HepG2 (cell line): Measurements from ENCODE around the gene FAM181A. TPM values are rescaled to one million over a fixed set of nuclear protein-coding genes. Genes with fewer than 3 reads are reported as not detected.

ENCODE experiments used
- BORCS8-MEF2B ChIP-seq: sonication (generic); formaldehyde crosslinking; IDR thresholded peaks from 2 replicates; pipeline ENCODE4 v1.8.0; 2022; ENCODE audit warnings: mild to moderate bottlenecking, missing genetic modification reagents
- CEBPG ChIP-seq: IDR thresholded peaks from 2 replicates; pipeline ENCODE4 v1.6.1; 2016
- CSRNP1 ChIP-seq: sonication (generic); formaldehyde crosslinking; IDR thresholded peaks from 2 replicates; pipeline ENCODE4 v1.8.1; 2023; ENCODE audit warnings: mild to moderate bottlenecking, missing genetic modification reagents
- DPF2 ChIP-seq: sonication (generic); formaldehyde crosslinking; IDR thresholded peaks from 2 replicates; pipeline ENCODE4 v1.4.0; 2020; ENCODE audit warnings: mild to moderate bottlenecking, low read depth, missing genetic modification reagents, borderline replicate concordance
- EZH2 ChIP-seq: conservative IDR thresholded peaks from 2 replicates; pipeline ENCODE4 v1.6.1; 2012; ENCODE audit warnings: mild to moderate bottlenecking, low read depth, low read length, moderate library complexity
- GLI4 ChIP-seq: sonication (generic); formaldehyde crosslinking; IDR thresholded peaks from 2 replicates; pipeline ENCODE4 v1.5.1; 2020; ENCODE audit warnings: missing genetic modification reagents, mild to moderate bottlenecking, moderate library complexity, borderline replicate concordance
- GMEB2 ChIP-seq: IDR thresholded peaks from 2 replicates; pipeline ENCODE4 v1.6.1; 2016; ENCODE audit warnings: missing biosample characterization, missing genetic modification reagents, low read depth
- IRF1 ChIP-seq: sonication (generic); formaldehyde crosslinking; IDR thresholded peaks from 2 replicates; pipeline ENCODE4 v1.4.0; 2020; ENCODE audit warnings: low read depth, mild to moderate bottlenecking, missing genetic modification reagents
- MED1 ChIP-seq: sonication (generic); formaldehyde crosslinking; IDR thresholded peaks from 2 replicates; pipeline ENCODE4 v1.4.0; 2020; ENCODE audit warnings: missing genetic modification reagents
- MED13 ChIP-seq: sonication (generic); formaldehyde crosslinking; IDR thresholded peaks from 2 replicates; pipeline ENCODE4 v1.5.0; 2020; ENCODE audit warnings: missing genetic modification reagents
- NR0B2 ChIP-seq: sonication (generic); formaldehyde crosslinking; IDR thresholded peaks from 2 replicates; pipeline ENCODE4 v1.4.0; 2020; ENCODE audit warnings: mild to moderate bottlenecking, missing genetic modification reagents
- RELA ChIP-seq: sonication (generic); formaldehyde crosslinking; IDR thresholded peaks from 2 replicates; pipeline ENCODE4 v1.4.0; 2020; ENCODE audit warnings: missing genetic modification reagents
- TGIF2 ChIP-seq: IDR thresholded peaks from 2 replicates; pipeline ENCODE4 v1.6.1; 2016; ENCODE audit warnings: control low read depth, missing compliant biosample characterization
- ZBTB38 ChIP-seq: sonication (generic); formaldehyde crosslinking; IDR thresholded peaks from 2 replicates; pipeline ENCODE4 v1.5.1; 2020; ENCODE audit warnings: mild to moderate bottlenecking, missing genetic modification reagents
- ZGPAT ChIP-seq: IDR thresholded peaks from 2 replicates; pipeline ENCODE4 v1.6.1; 2016; ENCODE audit warnings: mild to moderate bottlenecking
- ZNF557 ChIP-seq: sonication (generic); formaldehyde crosslinking; IDR thresholded peaks from 2 replicates; pipeline ENCODE4 v1.4.0; 2020; ENCODE audit warnings: missing genetic modification reagents
- ZNF605 ChIP-seq: sonication (generic); formaldehyde crosslinking; IDR thresholded peaks from 2 replicates; pipeline ENCODE4 v1.8.0; 2022; ENCODE audit warnings: mild to moderate bottlenecking, missing genetic modification reagents
- ZNF766 ChIP-seq: sonication (generic); formaldehyde crosslinking; IDR thresholded peaks from 2 replicates; pipeline ENCODE4 v1.5.0; 2020; ENCODE audit warnings: missing genetic modification reagents, borderline replicate concordance
- ZNF883 ChIP-seq: sonication (generic); formaldehyde crosslinking; IDR thresholded peaks from 2 replicates; pipeline ENCODE4 v1.5.1; 2020; ENCODE audit warnings: mild to moderate bottlenecking, missing genetic modification reagents; ENCODE audit errors: not compliant biosample characterization
- polyA plus RNA-seq, 8 experiments: library from polyadenylated mRNA; depleted of rRNA in 3 of 8; stranded (reverse) in 7 of 8; unstranded in 1 of 8; fragments of >200 nt; fragmentation: Illumina TruSeq in 4 of 8; extraction: Trizol in 4 of 8; gene quantifications; 2 replicates each; pipeline versions ENCODE4 v1.2.1 to v1.2.3, GENCODE V29; 2011 to 2016; ENCODE audit warnings: low read depth in 4 of 8, missing spikeins in 1 of 8, mixed read lengths in 1 of 8; ENCODE audit not compliant: insufficient read depth in 1 of 8
- total RNA-seq, 5 experiments: library from RNA; depleted of rRNA; stranded (reverse); fragments of >200 nt; fragmentation: Illumina TruSeq; extraction: Trizol; gene quantifications; 2 replicates each; pipeline ENCODE4 v1.2.3, GENCODE V29; 2016; ENCODE audit warnings: low read depth in 1 of 5
- TF ChIP-seq, protein P1 (sequence below): sonication (generic); formaldehyde crosslinking; IDR thresholded peaks from 2 replicates; pipeline ENCODE4 v1.4.0; 2020; ENCODE audit warnings: mild to moderate bottlenecking, missing genetic modification reagents, borderline replicate concordance

Gene FAM181A
- total and polyA plus RNA-seq, 2 of the 13 experiments (the other 11 are each of a cell fraction or from before 2014, with no cell fraction given), result 1.1 to 1.5 TPM

- TF ChIP-seq DPF2 (no peak), ZGPAT (CRISPR knock-in tag) (no peak), IRF1 (CRISPR knock-in tag) (no peak), ZBTB38 (CRISPR knock-in tag) (0 out of 2 replicates have a peak, but pooled peaks have one; percentile 26), NR0B2 (CRISPR knock-in tag) (no peak), GMEB2 (CRISPR knock-in tag) (no peak), GLI4 (CRISPR knock-in tag) (no peak), RELA (CRISPR knock-in tag) (no peak), ZNF605 (CRISPR knock-in tag) (no peak), ZNF557 (CRISPR knock-in tag) (no peak), CEBPG (CRISPR knock-in tag) (no peak), EZH2 (no peak), MED1 (CRISPR knock-in tag) (peak; percentile 9; the same call in 1 of the 2 replicates), TGIF2 (CRISPR knock-in tag) (no peak), ZNF766 (CRISPR knock-in tag) (no peak), BORCS8-MEF2B (CRISPR knock-in tag) (no peak), MED13 (CRISPR knock-in tag) (no peak), ZNF883 (CRISPR knock-in tag) (peak; percentile 66), CSRNP1 (CRISPR knock-in tag) (0 out of 2 replicates have a peak, but pooled peaks have one; percentile 63)
- TF ChIP-seq, protein P1, sequence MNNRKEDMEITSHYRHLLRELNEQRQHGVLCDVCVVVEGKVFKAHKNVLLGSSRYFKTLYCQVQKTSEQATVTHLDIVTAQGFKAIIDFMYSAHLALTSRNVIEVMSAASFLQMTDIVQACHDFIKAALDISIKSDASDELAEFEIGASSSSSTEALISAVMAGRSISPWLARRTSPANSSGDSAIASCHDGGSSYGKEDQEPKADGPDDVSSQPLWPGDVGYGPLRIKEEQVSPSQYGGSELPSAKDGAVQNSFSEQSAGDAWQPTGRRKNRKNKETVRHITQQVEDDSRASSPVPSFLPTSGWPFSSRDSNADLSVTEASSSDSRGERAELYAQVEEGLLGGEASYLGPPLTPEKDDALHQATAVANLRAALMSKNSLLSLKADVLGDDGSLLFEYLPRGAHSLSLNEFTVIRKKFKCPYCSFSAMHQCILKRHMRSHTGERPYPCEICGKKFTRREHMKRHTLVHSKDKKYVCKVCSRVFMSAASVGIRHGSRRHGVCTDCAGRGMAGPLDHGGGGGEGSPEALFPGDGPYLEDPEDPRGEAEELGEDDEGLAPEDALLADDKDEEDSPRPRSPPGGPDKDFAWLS (CRISPR knock-in tag), result no peak
Measured at GRCh38 chr14:93953739-93954515, 26.8 kb downstream of the FAM181A start (continued).
